DMS114 treated with DMSO at 0.1 percent for 48 hours (cell line): ENCODE measurements around the gene LIN52.
A peak's percentile ranks its signal among the peaks of the same experiment; 100 is the strongest.
"Not testable (repeated sequence)": the region's sequence is repeated elsewhere in the genome, so short reads cannot be mapped to it uniquely, and the experiment has no call there.

Experiments used
- DNase-seq: peaks from one replicate; lab custom pipeline; 2025; ENCODE audit not compliant: unreplicated experiment; lab: John Stamatoyannopoulos, UW

LIN52 gene

GRCh38 chr14:74105381-74105780, 20.6 kb downstream of the LIN52 start:
- DNase-seq: no peak

GRCh38 chr14:74109369-74109768, 24.6 kb downstream of the LIN52 start:
- DNase-seq: no peak

DNA sequence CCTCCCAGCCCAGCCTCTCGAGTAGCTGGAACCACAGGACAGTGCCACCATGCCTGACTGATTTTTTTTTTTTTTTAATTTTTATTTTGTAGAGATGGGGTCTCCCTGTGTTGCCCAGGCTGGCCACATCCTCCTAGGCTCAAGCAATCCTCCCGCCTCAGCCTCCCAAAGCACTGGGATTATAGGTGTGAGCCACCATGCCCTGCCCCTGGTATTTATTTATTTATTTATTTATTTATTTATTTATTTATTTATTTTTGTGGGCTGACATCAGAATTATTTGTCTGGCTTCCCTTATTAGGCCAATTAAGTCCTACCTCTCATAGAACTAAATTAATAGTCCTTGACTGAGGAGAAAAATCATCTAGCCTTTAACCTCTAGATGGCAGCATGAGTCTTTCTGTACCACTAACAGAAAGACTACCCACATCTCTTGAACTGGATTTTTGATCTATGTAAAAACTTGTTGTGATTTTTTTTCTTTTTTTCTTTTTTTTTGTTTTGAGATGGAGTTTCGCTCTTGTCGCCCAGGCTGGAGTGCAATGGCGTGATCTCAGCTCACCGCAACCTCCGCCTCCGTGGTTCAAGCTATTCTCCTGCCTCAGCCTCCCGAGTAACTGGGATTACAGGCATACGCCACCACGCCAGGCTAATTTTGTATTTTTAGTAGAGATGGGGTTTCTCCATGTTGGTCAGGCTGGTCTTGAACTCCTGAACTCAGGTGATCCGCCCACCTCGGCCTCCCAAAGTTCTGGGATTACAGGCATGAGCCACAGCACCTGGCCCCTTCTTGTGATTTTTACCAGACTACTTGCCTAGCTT, 26.9 kb downstream of the LIN52 start:
- peak; percentile 38 for DNase-seq

DNA sequence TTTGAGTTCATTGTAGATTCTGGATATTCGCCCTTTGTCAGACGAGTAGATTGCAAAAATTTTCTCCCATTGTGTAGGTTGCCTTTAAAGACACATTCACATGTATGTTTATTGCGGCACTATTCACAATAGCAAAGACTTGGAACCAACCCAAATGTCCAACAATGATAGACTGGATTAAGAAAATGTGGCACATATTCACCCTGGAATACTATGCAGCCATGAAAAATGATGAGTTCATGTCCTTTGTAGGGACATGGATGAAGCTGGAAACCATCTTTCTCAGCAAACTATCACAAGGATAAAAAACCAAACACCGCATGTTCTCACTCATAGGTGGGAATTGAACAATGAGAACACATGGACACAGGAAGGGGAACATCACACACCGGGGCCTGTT, 40.7 kb downstream of the LIN52 start:
- DNase-seq: not testable (repeated sequence)

DNA sequence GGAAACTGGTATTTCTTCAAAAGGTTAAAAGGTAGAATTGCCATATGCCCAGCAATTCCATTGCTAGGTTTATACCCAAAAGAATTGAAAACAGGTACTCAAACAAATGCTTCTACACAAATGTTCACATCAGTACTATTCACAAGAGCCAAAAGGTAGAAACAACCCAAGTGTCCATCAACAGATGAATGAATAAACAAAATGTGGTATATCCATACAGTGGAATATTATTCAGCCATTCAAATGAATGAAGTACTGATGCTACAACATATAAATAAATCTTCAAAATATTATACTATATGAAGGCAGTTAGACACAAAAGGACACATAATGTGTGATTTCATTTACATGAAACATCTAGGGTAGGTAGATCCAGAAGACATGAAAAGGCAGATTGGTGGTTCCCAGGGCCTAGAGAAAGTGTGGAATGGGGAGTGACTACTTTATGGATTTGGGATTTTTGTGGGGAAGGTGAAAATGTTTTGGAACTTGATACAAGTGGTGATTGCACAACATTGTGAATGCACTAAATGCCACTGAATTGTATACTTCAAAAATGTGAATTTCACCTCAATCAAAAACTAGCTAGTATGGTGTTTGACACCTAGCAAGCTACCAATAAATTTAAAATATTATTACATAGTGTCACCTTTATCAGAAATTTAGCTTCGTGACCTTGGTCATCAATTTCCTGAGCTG, 41.7 kb downstream of the LIN52 start:
- DNase-seq: no peak

GRCh38 chr14:74127634-74128033, 42.9 kb downstream of the LIN52 start:
- DNase-seq: no peak

- no peak for DNase-seq
Measured at GRCh38 chr14:74133833-74134481, 49.2 kb downstream of the LIN52 start.

GRCh38 chr14:74134484-74134883, 49.7 kb downstream of the LIN52 start:
- no peak for DNase-seq

DNA sequence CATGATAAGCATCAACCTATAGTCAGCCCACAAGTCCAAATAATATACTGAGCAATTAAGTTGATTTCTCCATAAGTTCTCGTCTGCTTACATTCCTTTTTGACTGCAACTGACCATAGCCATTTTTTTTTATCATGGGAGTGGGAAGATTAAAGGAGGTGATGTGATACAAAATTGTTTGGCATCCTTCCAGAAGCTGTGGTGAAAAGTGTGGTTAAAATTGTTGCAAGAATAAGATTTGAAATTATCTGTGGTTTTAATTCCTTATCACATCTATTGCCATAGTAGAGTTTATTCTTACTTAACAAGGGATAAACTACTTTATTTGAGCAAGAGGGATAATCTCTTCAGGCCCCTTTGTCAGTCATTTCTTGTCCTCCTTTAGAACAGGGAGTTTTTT, 50.7 kb downstream of the LIN52 start:
- no peak for DNase-seq

GRCh38 chr14:74140374-74140850, 55.7 kb downstream of the LIN52 start:
- DNase-seq: no peak

DNA sequence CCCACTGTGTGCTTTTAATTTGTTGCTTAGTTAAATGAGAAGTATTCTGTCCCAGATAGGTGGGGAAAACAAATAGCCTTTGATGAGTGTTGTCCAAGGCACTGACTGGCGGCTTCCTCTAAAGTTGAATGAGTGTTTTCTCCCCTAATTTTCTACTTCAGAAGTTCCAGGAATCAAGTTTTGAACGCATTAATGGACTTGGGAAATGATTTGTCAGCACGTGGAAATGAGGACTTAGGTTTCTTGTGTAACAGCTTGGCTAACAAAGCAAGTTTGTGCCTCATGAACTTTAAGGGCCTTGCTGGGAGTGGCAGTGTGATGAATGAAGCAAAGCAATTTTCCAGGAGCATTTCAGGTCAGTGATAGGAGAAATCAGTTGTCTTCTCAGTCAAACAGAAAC, 56.9 kb downstream of the LIN52 start:
- DNase-seq: no peak

DNA sequence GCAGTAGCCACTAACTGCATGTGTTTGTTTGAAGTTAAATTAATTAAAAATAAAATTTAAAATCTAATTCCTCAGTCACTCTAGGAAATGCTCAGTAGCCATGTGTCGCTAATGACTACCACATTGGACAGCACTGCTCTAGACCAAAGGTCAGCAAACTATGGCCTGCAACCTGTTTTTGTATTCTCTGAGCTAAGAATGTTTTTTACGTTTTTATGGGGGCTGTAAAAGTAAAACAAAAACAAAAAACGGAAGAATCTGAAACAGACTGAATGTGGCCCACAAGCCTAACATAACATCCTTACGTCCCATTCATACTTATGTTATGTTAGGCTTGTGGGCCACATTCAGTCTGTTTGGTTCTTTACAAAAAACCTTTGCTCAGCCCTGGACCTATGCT, 57.8 kb downstream of the LIN52 start:
- no peak for DNase-seq

DNA sequence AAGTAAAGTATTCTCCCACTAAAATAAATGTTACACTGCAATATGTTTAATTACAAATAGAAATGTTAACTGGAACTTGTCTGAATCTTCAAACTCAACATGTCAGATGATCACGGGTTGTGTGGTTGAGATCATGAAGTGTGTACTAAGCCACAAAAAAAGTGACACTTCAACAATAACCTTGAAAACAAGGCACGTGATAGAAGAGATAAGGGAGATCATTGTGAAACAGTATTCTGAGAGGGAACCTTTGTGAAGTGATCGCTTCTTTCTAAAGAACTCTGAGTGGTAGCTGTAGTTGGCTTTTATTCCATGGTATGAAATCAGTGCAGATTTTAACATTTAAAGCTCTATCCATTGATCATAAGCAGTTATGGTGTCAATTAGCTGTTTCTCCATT, 60.0 kb downstream of the LIN52 start:
- DNase-seq: no peak

DNA sequence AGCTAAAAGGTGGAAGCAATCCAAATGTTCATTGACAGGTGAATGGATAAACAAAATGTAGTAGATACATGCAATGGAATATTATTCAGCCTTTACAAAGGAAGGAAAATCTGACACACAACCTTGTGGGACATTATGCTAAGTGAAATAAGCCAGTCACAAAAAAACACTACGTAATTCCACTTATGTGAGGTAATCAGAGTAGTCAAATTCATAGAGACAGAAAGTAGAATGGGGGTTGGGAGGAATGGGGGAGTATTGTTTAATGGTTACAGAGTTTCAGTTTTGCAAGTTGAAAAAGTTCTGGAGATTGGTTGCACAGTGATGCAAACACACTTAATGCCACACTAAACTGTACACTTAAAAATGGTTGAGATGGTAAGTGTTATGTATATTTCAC, 62.8 kb downstream of the LIN52 start:
- DNase-seq: no peak

DNA sequence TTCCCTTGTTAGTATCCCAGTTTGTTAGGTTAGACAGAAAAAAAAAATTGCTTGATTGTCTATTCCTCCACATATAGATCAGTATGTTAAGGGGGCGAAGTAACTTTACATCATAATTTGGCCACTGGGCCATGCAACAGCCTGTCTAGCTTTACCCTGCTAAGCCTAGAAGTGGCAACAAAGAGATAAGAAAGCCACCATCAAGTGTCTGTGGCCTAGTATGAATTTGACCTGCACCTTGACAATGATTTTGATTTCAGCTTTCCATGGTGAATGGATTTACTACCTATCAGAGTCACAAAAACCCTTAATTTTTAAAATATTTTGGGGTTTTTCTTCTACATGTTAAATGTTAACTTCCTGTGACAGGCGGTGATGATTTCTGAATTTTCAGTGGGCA, 63.9 kb downstream of the LIN52 start:
- DNase-seq: no peak

DNA sequence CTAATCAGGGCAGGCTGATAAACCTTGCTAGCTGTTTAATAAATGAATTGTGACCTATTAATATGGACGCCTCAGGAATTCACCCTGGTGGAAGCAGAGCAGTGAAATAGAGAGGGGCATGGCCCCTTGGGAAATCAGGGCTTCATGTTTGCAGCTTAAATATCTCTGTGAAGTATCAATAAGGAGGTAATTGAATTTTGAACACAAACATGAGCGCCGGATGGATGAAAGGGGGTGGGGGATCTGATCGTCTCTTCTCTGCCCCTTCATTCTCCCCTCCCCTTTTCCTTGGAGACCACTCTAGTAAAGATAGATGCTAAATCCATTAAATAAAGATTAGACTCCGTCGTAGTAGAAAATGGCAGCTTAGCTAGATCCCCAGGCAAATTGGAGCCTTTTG, 70.5 kb downstream of the LIN52 start:
- no peak for DNase-seq

DNA sequence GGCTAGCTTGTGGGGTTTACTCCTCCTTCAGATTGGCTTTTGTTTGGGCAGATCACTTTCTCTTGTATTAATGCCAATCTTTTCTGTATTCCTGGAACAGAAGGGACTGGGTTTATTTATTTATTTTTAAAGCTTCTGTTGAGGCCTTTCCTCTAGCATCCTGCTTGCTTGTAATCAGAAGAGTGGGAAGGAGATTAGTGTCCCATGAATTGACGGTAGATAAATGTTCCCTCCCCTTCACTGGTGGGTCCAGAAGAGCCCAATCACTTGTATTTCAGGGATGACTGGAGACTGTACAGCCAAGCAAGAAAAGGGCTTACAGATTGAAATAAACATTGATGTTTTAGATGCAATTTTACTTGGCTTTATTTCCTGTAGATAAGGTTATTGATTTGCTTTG, 71.0 kb downstream of the LIN52 start:
- no peak for DNase-seq

GRCh38 chr14:74160763-74161162, 76.0 kb downstream of the LIN52 start:
- DNase-seq: no peak

- DNase-seq: no peak
Measured at GRCh38 chr14:74161526-74162158, 76.9 kb downstream of the LIN52 start.

- no peak for DNase-seq
Measured at GRCh38 chr14:74169906-74170305, 85.2 kb downstream of the LIN52 start.

DNA sequence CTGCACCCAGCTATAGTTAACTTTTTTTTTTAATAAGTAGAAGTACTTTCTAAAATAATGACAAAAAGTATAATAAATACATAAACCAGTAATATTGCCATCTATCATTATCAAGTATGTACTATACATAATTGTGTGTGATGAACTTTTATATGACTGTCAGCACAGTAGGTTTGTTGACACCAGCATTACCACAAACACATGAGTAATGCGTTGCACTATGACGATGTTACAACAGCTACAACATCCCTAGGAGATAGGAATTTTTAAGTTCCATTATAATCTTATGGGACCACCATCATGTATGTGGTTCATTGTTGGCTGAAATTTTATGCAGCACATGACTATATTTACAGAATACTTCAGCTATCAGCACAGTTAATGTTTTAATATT, 91.6 kb downstream of the LIN52 start:
- DNase-seq: no peak

DNA sequence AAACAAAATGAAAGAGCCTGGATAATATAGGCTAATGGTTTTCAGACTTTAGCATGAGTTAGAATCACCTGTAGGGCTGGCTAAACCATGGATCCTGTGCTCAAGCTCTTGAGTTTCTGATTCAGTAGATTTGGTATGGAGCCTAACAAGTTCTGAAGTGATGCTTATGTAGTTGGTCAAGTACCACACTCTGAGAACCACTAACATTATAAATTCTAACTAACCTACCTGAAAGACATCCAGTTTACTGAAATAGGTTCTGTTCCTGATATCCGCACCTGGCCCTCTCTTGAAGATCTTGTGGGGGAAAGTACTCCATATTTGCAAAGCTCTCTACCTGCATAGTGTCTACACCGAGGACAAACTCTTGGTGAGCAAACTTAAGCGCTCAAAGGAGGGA, 95.1 kb downstream of the LIN52 start:
- no peak for DNase-seq
